Retinal pigment epithelial cell (primary cell): ENCODE data around the gene POLR3K.
"Not testable (repeated sequence)": the region's sequence is repeated elsewhere in the genome, so short reads cannot be mapped to it uniquely, and the experiment has no call there.

Experiments used
- DNase-seq: peaks from one replicate; pipeline ENCODE4 v3.0.0-alpha.2; 2010; ENCODE audit warnings: low read depth
- H3K4me3 ChIP-seq: 2 replicates; pipeline ENCODE4 v1.5.1; 2011; ENCODE audit warnings: mild to moderate bottlenecking, low read length, control low read depth, moderate library complexity
- TF ChIP-seq, protein P1 (sequence below): conservative IDR thresholded peaks from 2 replicates; pipeline ENCODE4 v1.5.1; 2011; ENCODE audit warnings: low read depth, low read length, control low read depth, inconsistent platforms

The POLR3K gene

DNA sequence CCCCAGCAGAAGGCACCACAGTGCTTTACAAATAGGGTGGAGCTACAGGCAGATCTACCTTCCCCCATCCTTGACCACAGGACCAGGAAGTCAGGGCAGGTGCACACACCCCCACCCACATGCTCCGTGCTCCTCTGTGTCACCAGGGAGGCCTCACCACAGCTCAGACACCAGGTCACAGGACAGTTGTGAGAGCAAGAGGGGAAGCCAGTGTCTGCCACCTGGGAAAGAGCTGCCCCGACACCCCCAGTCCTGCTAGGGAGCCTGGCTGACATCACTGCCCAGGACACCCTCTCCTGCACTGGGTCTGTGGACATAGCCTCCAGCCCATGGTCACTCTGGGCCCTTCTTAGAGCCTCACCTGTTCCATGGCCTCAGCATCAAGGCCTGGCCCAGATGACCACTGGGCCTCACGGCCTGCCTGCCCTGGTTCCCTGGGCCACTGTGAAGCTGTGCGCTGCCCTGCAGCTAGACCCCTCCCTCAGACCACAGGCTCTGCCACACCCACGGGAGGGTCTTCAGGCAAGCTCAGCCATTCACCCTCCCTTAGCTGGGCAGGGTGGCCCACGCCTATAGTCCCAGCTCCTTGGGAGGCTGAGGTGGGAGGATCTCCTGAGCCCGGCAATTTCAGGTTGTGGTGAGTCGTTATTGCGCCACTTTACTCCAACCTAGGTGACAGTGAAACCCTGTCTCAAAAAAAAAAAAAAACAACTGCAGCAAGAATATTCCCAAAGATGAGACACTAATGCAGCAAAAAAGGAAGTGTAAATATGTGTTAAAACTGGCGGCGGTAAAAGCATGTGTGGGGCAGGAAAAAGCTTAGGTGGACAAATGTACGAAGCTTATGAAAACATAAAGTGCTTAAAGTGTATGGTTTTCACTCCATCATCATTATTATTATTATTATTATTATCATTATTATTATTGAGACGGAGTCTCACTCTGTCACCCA is 14.2 kb downstream of the POLR3K start:
- no peak overlapping the region for H3K4me3 ChIP-seq
- DNase-seq, result no peak
- TF ChIP-seq, protein P1, sequence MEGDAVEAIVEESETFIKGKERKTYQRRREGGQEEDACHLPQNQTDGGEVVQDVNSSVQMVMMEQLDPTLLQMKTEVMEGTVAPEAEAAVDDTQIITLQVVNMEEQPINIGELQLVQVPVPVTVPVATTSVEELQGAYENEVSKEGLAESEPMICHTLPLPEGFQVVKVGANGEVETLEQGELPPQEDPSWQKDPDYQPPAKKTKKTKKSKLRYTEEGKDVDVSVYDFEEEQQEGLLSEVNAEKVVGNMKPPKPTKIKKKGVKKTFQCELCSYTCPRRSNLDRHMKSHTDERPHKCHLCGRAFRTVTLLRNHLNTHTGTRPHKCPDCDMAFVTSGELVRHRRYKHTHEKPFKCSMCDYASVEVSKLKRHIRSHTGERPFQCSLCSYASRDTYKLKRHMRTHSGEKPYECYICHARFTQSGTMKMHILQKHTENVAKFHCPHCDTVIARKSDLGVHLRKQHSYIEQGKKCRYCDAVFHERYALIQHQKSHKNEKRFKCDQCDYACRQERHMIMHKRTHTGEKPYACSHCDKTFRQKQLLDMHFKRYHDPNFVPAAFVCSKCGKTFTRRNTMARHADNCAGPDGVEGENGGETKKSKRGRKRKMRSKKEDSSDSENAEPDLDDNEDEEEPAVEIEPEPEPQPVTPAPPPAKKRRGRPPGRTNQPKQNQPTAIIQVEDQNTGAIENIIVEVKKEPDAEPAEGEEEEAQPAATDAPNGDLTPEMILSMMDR, result no peak

DNA sequence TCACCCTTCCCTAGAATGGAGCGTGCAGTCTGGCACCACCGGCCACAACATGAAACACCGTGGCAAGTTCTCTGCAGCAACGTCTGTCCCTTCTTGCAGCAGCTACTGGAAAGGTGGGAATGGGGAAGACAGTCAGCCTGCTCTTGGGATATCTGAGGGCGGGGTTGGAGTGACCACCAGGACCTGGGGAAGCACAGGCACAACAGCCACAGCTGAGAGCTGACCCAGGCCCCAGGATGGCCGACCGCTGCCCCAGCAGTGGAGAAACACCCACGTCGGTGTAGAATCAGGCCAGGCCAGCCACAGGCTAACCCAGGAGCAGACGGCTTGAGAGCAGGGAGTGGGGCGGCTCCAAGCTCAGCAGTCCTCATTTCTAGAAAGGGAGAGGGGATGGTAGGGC is 15.2 kb downstream of the POLR3K start:
- not testable (repeated sequence) for DNase-seq, H3K4me3 ChIP-seq

DNA sequence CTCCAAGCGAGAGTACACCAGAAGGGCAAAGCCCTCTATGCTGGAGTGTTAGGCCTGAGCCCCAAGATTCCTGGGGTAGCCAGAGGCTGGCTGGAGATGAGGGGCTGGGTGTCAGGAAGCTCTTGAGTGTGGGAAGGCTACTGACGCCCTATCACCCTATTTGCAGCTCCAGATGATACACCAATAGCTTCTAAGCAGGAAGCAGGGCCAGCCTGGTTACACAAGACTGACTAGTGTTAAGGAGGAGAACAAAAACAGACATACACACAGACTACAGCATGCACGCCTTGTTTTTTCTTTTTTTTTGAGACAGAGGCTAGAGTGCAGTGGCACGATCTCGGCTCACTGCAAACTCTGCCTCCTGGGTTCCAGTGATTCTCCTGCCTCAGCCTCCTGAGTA is 15.9 kb downstream of the POLR3K start:
- H3K4me3 ChIP-seq, result no peak overlapping the region
- no peak for DNase-seq
- TF ChIP-seq, protein P1, result no peak

DNA sequence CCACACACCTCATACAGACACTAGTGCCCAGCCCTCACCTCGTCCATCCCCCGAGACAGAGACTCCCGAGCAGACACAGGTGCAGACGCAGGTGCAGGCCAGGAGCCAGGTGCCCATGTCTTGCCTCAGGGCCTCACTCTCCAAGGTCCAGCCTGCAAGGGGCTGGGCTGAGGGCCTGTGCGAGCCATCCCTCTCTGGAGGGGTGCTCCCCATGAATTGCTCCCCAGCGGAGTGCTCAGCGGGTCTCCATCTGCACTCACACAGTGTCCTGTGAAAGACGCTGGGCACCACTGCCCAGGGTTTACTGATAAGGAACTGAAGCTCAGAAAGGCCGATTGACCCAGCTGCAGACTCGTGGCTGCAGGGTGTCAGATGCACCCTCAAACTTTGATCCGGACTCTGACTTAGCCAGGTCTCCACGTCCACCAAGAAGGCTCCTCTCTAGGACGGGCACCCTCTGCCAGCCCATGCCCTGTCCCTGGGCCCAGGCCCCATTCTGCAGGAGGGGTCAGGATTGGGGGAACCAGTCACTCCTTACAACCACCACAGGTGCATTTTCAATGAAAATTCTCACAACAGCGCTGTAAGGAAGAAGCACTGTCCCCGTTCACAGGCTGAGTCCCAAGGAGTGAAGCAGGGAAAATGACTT is 16.9 kb downstream of the POLR3K start:
- TF ChIP-seq, protein P1, result no peak
- no peak for DNase-seq
- H3K4me3 ChIP-seq, result no peak overlapping the region

DNA sequence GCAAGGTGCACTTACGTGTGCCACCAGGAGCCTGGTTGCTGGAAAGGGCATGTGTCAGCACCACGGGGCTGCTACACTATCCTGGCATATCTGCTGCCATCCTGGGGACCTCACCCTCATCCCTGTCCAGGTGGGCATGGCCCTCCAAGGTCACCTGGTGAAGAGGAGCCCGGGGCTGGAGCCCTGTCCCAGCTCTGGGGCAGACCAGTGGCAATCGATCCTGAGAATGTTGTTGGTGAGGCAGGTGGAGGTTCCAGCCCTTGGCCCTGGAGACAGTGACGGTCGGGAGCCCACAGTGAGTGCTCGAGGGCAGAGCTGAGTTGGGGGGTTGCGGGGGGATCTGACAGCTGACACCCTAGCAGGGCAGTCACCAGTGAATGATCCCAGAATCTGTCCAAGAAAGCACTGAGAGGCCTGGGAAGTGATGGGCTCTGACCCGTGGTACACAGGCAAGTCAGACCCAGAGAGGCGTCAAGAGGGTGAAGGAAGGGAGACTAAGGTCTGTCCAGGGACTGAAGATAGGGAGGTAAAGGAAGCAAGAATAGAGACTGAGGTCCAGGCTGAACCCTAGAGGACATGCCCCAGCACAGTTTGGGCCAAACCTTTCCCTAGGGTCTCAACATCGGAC is 17.6 kb downstream of the POLR3K start:
- TF ChIP-seq, protein P1, result no peak
- DNase-seq, result no peak
- no peak overlapping the region for H3K4me3 ChIP-seq

DNA sequence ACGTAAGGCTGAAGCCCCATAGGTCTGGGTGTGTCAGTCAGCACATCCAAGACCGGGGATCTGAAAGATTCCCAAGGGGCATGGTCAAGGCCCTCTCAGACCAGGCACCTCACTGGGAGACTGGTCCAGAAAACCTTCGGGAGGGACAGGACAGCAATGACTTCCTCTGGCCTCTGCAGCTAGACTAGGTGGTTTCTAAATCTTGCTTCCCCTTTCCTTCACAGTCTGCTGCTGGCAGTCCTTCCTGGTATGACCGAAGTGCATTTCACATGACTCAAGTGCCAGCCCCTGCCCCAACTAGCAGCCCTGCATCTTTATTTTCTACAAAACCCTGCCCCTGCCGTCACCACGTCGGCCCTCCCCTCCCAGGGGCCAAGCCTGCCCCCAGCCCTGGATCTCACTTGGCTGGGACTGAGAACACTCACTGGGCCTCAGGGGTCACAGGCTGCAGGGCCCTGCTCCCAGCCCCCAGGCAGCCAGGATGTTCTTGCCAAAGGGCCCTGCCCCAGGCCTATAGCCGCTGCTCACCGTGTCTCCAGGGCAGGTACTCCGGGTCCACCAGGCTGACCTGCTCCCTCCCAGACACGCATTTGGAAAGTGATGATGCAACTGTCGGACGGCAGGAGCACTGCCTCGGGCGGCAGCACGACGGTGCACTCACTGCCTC is 18.3 kb downstream of the POLR3K start:
- no peak overlapping the region for H3K4me3 ChIP-seq
- DNase-seq, result no peak

DNA sequence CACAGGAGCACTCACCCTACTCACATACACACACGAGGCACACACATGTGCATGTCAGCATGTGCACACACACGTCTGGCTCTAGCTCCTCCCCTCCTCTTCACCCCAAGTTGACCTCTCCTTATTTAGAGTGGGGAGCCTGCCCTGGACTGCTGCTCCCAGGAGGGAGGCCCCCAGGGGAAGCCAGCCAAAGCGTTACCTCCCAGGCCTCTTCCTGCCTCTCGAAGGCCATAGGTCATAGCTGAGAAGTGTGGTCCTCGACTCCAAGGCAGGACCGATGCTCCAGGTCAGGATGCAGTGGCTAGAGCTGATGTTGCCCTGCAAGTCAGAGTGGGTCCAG is 18.8 kb downstream of the POLR3K start:
- TF ChIP-seq, protein P1, result no peak
- H3K4me3 ChIP-seq, result no peak overlapping the region
- no peak for DNase-seq

More for the DNA sequence above, 18.3 kb downstream of the POLR3K start:
- TF ChIP-seq, protein P1, result no peak
